Measurements from ENCODE around the gene RGS3. TPM values are rescaled to one million over a fixed set of nuclear protein-coding genes. Genes with fewer than 3 reads are reported as not detected.
"Not testable (repeated sequence)": the region's sequence is repeated elsewhere in the genome, so short reads cannot be mapped to it uniquely, and the experiment has no call there.

The RGS3 gene
- total and polyA plus RNA-seq, 10 of the 15 experiments (the other 5 are each of a cell fraction or from before 2014, with no cell fraction given), result 2.9 to 138 (median 28.8) TPM

DNA sequence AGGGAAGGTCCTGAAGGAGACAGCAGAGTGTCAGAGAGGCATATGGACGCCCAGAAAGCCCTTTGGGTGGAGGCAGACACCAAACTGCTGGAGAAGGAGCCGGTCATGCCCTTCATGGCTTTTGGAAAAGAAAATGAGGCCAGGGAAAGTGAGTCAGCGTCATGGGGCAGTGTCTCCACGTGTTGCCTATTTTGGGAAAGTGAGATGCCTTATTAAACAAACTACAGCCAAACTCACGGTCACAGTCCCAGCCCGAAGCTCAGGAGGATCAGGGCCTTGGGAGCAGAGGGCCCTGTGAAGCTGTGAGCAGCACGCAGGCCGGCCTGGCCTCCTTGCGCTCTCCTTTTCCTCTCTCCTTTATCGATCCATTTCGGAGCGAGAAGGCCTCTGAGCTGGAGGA is 25.0 kb downstream of the RGS3 start (continued):
- no peak for TF ChIP-seq ZNF592 (IDR thresholded peaks at IDR 0.05)

DNA sequence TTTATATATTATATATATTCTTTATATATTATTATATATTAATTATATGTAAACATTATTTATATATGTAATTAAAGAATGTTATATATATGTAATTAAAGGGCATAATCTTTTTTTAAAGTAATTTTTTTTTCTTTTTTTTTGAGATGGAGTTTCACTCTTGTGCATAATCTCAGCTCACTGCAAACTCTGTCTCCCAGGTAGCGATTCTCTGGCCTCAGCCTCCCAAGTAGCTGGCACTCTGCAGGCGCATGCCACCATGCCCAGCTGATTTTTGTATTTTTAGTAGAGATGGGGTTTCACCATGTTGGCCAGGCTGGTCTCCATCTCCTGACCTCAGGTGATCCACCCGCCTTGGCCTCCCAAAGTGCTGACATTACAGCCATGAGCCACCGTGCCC is 27.6 kb downstream of the RGS3 start:
- RAD21 ChIA-PET (ENCODE audit: unreplicated experiment), result interaction anchor here (0.7 kb wide), 1 partner anchor 37 kb away, joined by 4 read pairs; no protein-coding TSS in a partner anchor
- H3K4me1 ChIP-seq (ENCODE audit: control insufficient read depth, insufficient read depth, low read length); H3K27ac ChIP-seq (ENCODE audit: control insufficient read depth, insufficient read depth); H4K20me1 ChIP-seq (ENCODE audit: control insufficient read depth, insufficient read depth); H3K4me2 ChIP-seq (ENCODE audit: control insufficient read depth, insufficient read depth); ATAC-seq; H3K4me3 ChIP-seq; CTCF ChIA-PET; H3K36me3 ChIP-seq (ENCODE audit: control insufficient read depth in 2 of 2, insufficient read depth in 2 of 2, low read length in 1 of 2); POLR2A ChIA-PET; H3K9ac ChIP-seq (ENCODE audit: control insufficient read depth, insufficient read depth, low read length); DNase-seq (ENCODE audit: low read depth, low spot score); in situ Hi-C loops (cut with MboI); H3K27me3 ChIP-seq (replicated peaks in 1 of 2; ENCODE audit: control insufficient read depth in 2 of 2, insufficient read depth in 2 of 2, low read length in 1 of 2); H2AFZ ChIP-seq (ENCODE audit: control insufficient read depth, low read depth, low read length); FAIRE-seq; H3K79me2 ChIP-seq (ENCODE audit: control insufficient read depth, insufficient read depth, low read length); intact Hi-C loops (cut with micrococcal nuclease; ENCODE audit: unreplicated experiment); BruUV-seq (replicated peaks); H3K9me3 ChIP-seq (replicated peaks; ENCODE audit: control insufficient read depth, insufficient read depth, low read length): not testable (repeated sequence)
- SMC1A ChIA-PET (ENCODE audit: uncharacterized antibody, unreplicated experiment), result interaction anchor here (0.6 to 3.0 kb wide), 3 partner anchors 33 to 109 kb away, joined by 3 to 9 read pairs (median 5); no protein-coding TSS in a partner anchor
- WGBS (ENCODE audit: insufficient coverage, insufficient replicate concordance, low lambda C conversion rate, missing lambda C conversion rate), result 98% methylated on average over 4 of the region's 4 CpGs

Measured in GM12878 (cell line).